Lower leg skin (tissue), 4 donors: Measurements from ENCODE around the gene CDK1. TPM values are rescaled to one million over a fixed set of nuclear protein-coding genes. Genes with fewer than 3 reads are reported as not detected.

Source experiments
- DNase-seq, 2 donors: peaks; one replicate each; pipeline ENCODE4 v3.0.0-alpha.2; 2019; ENCODE audit warnings: low spot score in 2 of 2
- H3K4me3 ChIP-seq: fragments of 200-600 bp; sonication (generic); 2 replicates; pipeline ENCODE4 v1.5.1; 2017; ENCODE audit warnings: mild to moderate bottlenecking, low read depth; ENCODE audit not compliant: poor library complexity, severe bottlenecking
- CTCF ChIP-seq, 3 donors: fragments of 450-650 bp; IDR thresholded peaks; one replicate each; pipeline ENCODE4 v1.5.1; 2016; ENCODE audit warnings: antibody characterized with exemption in 3 of 3, mild to moderate bottlenecking in 3 of 3, moderate library complexity in 2 of 3
- POLR2A ChIP-seq, 2 donors: fragments of 450-650 bp; IDR thresholded peaks; one replicate each; pipeline ENCODE4 v1.6.1; 2016 to 2017; ENCODE audit warnings: antibody characterized with exemption in 2 of 2, mild to moderate bottlenecking in 1 of 2, moderate library complexity in 1 of 2
- WGBS, 2 donors: methylation state at CpG; one replicate each; pipeline ENCODE4 v1.1.5; 2018; 5-methylcytosine and 5-hydroxymethylcytosine counted together
- intact Hi-C: fragments of 100-400 bp; cut with DNase I; formaldehyde crosslinking; loops from one replicate; pipeline ENCODE4 v1.15.0; 2023; ENCODE audit warnings: low total_unique reads
- total RNA-seq, 4 donors: library from RNA; depleted of rRNA; stranded (reverse); fragments of >200 nt; gene quantifications; one replicate each; pipeline ENCODE4 v1.1.0, GENCODE V29; 2016

Gene CDK1
- total RNA-seq, 4 donors from 2014 or later, result 5.1 to 8.4 (median 6.5) TPM

DNA sequence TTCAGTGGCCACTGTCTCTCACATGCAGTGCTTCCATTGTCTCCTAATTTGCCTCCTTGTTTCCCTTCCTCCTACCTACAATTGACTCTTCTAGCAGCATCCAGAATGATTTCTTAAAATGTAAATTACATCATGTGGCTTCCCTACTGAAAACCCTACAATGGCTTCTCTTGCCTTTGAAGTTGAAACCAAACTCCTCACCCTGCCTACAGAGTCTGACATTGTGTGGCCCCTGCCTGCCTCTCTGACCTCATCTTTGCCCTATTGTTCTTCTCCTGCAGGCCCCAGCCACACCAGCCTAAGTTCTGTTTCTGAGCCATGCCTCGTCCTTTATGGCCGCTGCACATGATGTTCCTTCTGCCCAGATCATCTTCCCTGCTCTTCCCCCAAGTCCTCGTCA lies 35.8 kb upstream of the CDK1 start:
- 90 to 92% methylated on average over 3 of the region's 3 CpGs for WGBS, 2 donors
- H3K4me3 ChIP-seq, result no peak overlapping the region
- TF ChIP-seq POLR2A (IDR thresholded peaks at IDR 0.05) (no peak), CTCF (IDR thresholded peaks at IDR 0.05) (no peak)
- intact Hi-C loops, result no loop called here
- DNase-seq, result no peak

DNA sequence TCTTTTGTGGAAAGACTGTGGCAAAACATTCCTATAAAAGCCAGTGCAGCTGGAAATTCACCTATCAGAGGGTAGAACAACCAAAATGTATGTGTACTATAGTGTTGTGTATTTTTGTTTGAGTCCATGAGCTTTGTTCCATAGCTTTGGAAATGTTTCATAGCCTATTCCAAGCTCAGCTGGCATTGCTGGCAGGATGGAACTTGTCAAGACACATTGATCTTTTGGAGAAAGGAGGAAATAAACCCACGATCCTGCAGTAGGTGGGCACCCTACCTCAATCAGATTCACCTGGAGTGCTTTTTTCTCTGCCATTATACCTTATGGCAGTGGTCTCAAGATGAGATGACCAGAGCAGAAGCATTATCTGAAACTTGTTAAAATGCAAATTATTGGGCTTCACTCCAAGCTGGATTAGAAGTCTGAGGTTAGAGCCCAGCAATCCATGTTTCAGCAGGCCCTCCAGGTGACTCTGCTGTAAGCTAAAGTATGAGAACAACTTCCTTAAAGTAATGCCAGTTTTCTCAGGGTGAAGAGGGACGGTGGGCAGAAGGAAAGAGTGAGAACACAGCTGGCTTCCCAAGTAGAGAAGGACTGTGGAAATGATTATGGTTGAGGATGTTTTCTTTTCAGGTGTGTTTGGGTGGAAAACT lies 30.3 kb upstream of the CDK1 start:
- intact Hi-C loops, result no loop called here
- no peak overlapping the region for H3K4me3 ChIP-seq
- TF ChIP-seq CTCF (IDR thresholded peaks at IDR 0.05), result no peak
- no peak for TF ChIP-seq POLR2A (IDR thresholded peaks at IDR 0.05)
- 26 to 46% methylated on average over 2 of the region's 2 CpGs for WGBS, 2 donors
- no peak for DNase-seq

DNA sequence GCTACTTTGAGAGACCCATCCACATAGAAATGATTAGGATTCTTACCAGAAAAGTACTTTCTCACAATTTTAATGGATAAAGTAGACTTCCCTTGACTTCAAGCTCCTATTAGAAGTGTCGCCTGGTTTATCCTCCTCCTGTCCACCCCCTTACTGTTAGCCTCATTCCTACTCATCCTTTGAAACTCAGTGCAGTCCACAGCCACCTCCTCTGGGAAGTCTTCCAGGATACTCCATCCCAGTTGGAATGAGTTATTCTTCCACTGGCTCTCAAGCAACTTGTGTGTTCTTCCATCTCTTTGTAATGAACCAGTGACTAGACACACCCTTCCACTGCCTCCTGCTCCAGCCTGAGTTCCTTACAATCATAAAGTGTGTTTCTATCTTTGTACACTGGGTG lies 25.1 kb upstream of the CDK1 start:
- intact Hi-C loops, result no loop called here
- no peak overlapping the region for H3K4me3 ChIP-seq
- TF ChIP-seq CTCF (IDR thresholded peaks at IDR 0.05) (no peak), POLR2A (IDR thresholded peaks at IDR 0.05) (no peak)
- 88 to 95% methylated on average over 1 of the region's 1 CpG for WGBS, 2 donors
- DNase-seq, result no peak

- TF ChIP-seq POLR2A (IDR thresholded peaks at IDR 0.05) (no peak), CTCF (IDR thresholded peaks at IDR 0.05) (no peak)
- DNase-seq, result no peak
- 72 to 83% methylated on average over 5 of the region's 5 CpGs for WGBS, 2 donors
- intact Hi-C loops, result no loop called here
- H3K4me3 ChIP-seq, result no peak overlapping the region
Measured at GRCh38 chr10:60753817-60754216, 24.5 kb upstream of the CDK1 start.

DNA sequence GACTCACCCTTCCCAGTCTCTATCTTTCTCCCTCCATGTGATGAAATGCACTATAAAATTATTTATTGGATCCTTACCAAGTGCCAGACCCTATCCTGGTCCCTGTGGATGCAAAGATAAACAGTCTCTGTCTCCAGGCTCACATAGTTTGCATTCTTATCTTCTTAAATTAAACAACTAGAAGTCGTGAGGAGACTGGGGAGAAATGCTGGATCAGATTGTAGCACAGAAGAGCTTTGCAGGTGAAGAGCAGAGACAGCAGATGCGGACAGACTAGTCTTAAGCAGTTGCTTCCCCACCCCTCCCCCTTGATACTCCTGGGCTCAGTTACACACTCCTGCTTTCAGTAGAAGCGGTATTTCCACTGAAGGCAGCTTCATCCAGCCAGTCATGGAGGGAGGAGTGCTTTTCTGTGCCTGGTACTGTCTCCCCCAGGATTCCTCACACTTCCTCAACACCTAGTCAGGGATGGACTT lies 20.8 kb upstream of the CDK1 start:
- WGBS, 2 donors, result 36 to 50% methylated on average over 3 of the region's 3 CpGs
- DNase-seq, result no peak
- H3K4me3 ChIP-seq, result no peak overlapping the region
- TF ChIP-seq POLR2A (IDR thresholded peaks at IDR 0.05), result no peak
- TF ChIP-seq CTCF (IDR thresholded peaks at IDR 0.05), result no peak
- intact Hi-C loops, result no loop called here

DNA sequence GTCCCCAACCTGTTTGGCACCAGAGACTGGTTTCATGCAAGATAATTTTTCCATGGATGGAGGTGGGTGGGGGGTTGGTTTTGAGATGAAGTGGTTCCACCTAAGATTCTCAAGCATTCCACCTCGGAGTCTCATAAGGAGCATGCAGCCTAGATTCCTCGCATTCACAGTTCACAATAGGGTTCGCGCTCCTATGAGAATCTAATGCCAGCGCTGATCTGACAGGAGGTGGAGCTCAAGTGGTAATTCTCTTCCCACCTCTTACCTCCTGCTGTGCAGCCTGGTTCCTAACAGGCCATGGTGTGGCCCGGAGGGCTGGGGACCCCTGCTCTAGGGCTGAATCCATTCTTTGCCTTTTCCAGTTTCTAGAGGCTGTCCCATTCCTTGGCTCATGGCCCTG lies 19.1 kb upstream of the CDK1 start:
- TF ChIP-seq POLR2A (IDR thresholded peaks at IDR 0.05) (no peak), CTCF (IDR thresholded peaks at IDR 0.05) (no peak)
- intact Hi-C loops, result no loop called here
- 91% methylated on average over 6 of the region's 6 CpGs for WGBS, 2 donors

More for the DNA sequence above, 19.1 kb upstream of the CDK1 start:
- no peak for DNase-seq
- no peak overlapping the region for H3K4me3 ChIP-seq
